ENCODE results near the gene WNT3.

- TF ChIP-seq CTCF (IDR thresholded peaks at IDR 0.05; ENCODE audit: extremely low read depth in 1 of 2, insufficient read depth in 1 of 2, low read depth in 1 of 2, low read length in 2 of 2) (no peak), POLR2A (IDR thresholded peaks at IDR 0.05; ENCODE audit: low read depth, low read length) (no peak), FOS (IDR thresholded peaks at IDR 0.05; ENCODE audit: borderline replicate concordance, insufficient read depth, low read length) (no peak), EZH2 (IDR thresholded peaks at IDR 0.05; ENCODE audit: borderline replicate concordance, low read depth, low read length, severe bottlenecking) (peak; percentile 100), MAX (IDR thresholded peaks at IDR 0.05; ENCODE audit: insufficient read depth, insufficient read length) (no peak), POLR2AphosphoS5 (IDR thresholded peaks at IDR 0.05; ENCODE audit: insufficient read depth, low read depth, low read length) (no peak), GATA2 (IDR thresholded peaks at IDR 0.05; ENCODE audit: insufficient read depth, insufficient read length, low read depth, low read length) (no peak), JUN (IDR thresholded peaks at IDR 0.05; ENCODE audit: borderline replicate concordance, insufficient read depth, insufficient read length, low read depth) (no peak), MYC (IDR thresholded peaks at IDR 0.05; ENCODE audit: low read depth, low read length) (no peak)
These were observed 702 bp upstream of the WNT3 start for GRCh38 chr17:46818929-46819859.

Data from endothelial cell of umbilical vein (primary cell).